Karpas-422 (cell line): ENCODE measurements around the gene KXD1. TPM values are rescaled to one million over a fixed set of nuclear protein-coding genes. Genes with fewer than 3 reads are reported as not detected.

Experiments used
- DNase-seq: peaks from one replicate; pipeline ENCODE4 v3.0.0-alpha.2; 2015
- H2AFZ ChIP-seq: fragments of 200-600 bp; sonication (generic); 2 replicates; pipeline ENCODE4 v1.6.1; 2014; ENCODE audit warnings: antibody characterized with exemption, low read length, mixed read lengths
- H3K27ac ChIP-seq: fragments of 200-600 bp; sonication (generic); 2 replicates; pipeline ENCODE4 v1.5.1; 2014; ENCODE audit warnings: mild to moderate bottlenecking, low read length, moderate library complexity
- H3K27me3 ChIP-seq: fragments of 200-600 bp; sonication (generic); 2 replicates; pipeline ENCODE4 v1.6.1; 2014; ENCODE audit warnings: low read length, mixed read lengths
- H3K36me3 ChIP-seq: fragments of 200-600 bp; sonication (generic); 2 replicates; pipeline ENCODE4 v1.6.1; 2014; ENCODE audit warnings: low read length, mixed read lengths; ENCODE audit not compliant: insufficient read depth
- H3K4me1 ChIP-seq: fragments of 200-600 bp; sonication (generic); 2 replicates; pipeline ENCODE4 v1.6.1; 2014; ENCODE audit warnings: mild to moderate bottlenecking, low read length, mixed read lengths
- H3K4me2 ChIP-seq: fragments of 200-600 bp; sonication (generic); 2 replicates; pipeline ENCODE4 v1.6.1; 2014; ENCODE audit warnings: low read length, low read depth, mild to moderate bottlenecking; ENCODE audit not compliant: poor library complexity, severe bottlenecking
- H3K4me3 ChIP-seq: fragments of 200-600 bp; sonication (generic); 2 replicates; pipeline ENCODE4 v1.5.1; 2014; ENCODE audit warnings: mild to moderate bottlenecking, antibody characterized with exemption, low read length, mixed read lengths
- H3K79me2 ChIP-seq: fragments of 200-600 bp; sonication (generic); 2 replicates; pipeline ENCODE4 v1.6.1; 2014; ENCODE audit warnings: mild to moderate bottlenecking, low read length, mixed read lengths
- H3K9ac ChIP-seq: fragments of 200-600 bp; sonication (generic); 2 replicates; pipeline ENCODE4 v1.6.0; 2014; ENCODE audit warnings: low read length
- H3K9me2 ChIP-seq: fragments of 200-600 bp; sonication (generic), shearing (Covaris generic); replicated peaks from 2 replicates; pipeline ENCODE4 v1.6.0; 2014; ENCODE audit warnings: mild to moderate bottlenecking, low read length, moderate library complexity; ENCODE audit not compliant: insufficient read depth
- H3K9me3 ChIP-seq: fragments of 300-700, 200-600 bp; sonication (generic); 2 replicates; pipeline ENCODE4 v1.6.1; 2014; ENCODE audit warnings: low read length, mixed read lengths
- H4K20me1 ChIP-seq: fragments of 200-600 bp; sonication (generic); 2 replicates; pipeline ENCODE4 v1.6.1; 2014; ENCODE audit warnings: mild to moderate bottlenecking, antibody characterized with exemption, low read length, low read depth; ENCODE audit not compliant: insufficient read depth
- total RNA-seq: library from RNA; depleted of rRNA; stranded (reverse); fragments of >200 nt; shearing (Covaris generic); gene quantifications from 2 replicates; pipeline ENCODE4 v1.2.3, GENCODE V29; 2014; ENCODE audit warnings: low replicate concordance

The KXD1 gene
- total RNA-seq, 1 experiment from 2014 or later, result 103 TPM

DNA sequence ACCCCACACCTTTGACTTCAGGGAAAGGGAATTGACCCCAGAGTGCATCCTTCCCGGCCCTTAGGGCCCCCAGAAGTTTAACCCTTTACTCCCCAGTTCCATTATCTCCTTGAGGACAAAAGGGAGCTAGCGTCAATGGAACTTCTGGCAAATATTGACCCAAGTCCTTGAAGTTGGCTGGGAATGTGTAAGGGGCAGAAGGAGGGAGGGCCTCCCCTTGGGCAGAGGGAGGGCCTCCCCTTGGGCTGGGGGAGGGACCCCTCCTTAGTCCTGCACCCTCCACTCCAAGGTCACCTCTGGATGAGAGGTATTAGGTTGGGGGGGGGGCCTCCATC lies 52.0 kb downstream of the KXD1 start:
- no peaks in the 10 kb centered on the region for H3K27me3 ChIP-seq
- no peak overlapping the region for H3K27ac ChIP-seq
- no peaks in the 10 kb centered on the region for H3K36me3 ChIP-seq
- no peak overlapping the region for H3K4me2 ChIP-seq
- DNase-seq, result no peak
- H3K4me1 ChIP-seq, result peaks cover 14% of the 10 kb centered on the region
- H3K9me2 ChIP-seq, result no peaks in the 10 kb centered on the region
- H4K20me1 ChIP-seq, result 0 out of 2 replicates have a peak, but pooled peaks cover 3% of the 10 kb centered on the region
- no peak overlapping the region for H3K4me3 ChIP-seq
- H3K9ac ChIP-seq, result no peak overlapping the region
- no peaks in the 10 kb centered on the region for H3K79me2 ChIP-seq
- H3K9me3 ChIP-seq, result no peaks in the 10 kb centered on the region
- H2AFZ ChIP-seq, result no peak overlapping the region

DNA sequence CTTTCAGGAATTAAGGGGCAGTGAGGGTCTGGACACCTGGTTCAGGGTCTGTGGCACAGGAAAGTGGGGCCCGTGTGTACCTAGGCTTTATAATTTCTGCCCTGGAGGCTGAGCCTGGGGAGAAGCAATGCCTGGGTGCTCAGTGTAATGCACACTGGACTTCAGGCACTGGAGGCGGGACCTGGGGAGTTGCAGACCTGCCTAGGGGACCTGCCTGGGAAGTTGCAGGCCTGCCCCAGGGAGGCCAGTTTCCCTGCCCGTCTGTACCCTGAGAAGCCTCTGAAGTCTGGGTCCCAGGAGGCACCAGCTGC lies 52.5 kb downstream of the KXD1 start:
- Histone ChIP-seq H3K36me3 (no peaks in the 10 kb centered on the region), H3K9ac (no peak overlapping the region), H3K4me2 (no peak overlapping the region), H3K4me1 (peaks cover 14% of the 10 kb centered on the region), H3K27ac (no peak overlapping the region), H3K27me3 (no peaks in the 10 kb centered on the region), H3K9me2 (no peaks in the 10 kb centered on the region), H2AFZ (no peak overlapping the region), H3K4me3 (no peak overlapping the region), H4K20me1 (0 out of 2 replicates have a peak, but pooled peaks cover 3% of the 10 kb centered on the region), H3K79me2 (no peaks in the 10 kb centered on the region), H3K9me3 (no peaks in the 10 kb centered on the region)
- no peak for DNase-seq

- H3K79me2 ChIP-seq, result no peaks in the 10 kb centered on the region
- no peaks in the 10 kb centered on the region for H3K9me3 ChIP-seq
- no peak overlapping the region for H3K4me3 ChIP-seq
- H3K9ac ChIP-seq, result no peak overlapping the region
- no peak for DNase-seq
- no peak overlapping the region for H3K27ac ChIP-seq
- 0 out of 2 replicates have a peak, but pooled peaks cover 3% of the 10 kb centered on the region for H4K20me1 ChIP-seq
- H3K4me2 ChIP-seq, result no peak overlapping the region
- H2AFZ ChIP-seq, result no peak overlapping the region
- peaks cover 14% of the 10 kb centered on the region for H3K4me1 ChIP-seq
- H3K27me3 ChIP-seq, result no peaks in the 10 kb centered on the region
- no peaks in the 10 kb centered on the region for H3K9me2 ChIP-seq
- no peaks in the 10 kb centered on the region for H3K36me3 ChIP-seq
These were observed 53.1 kb downstream of the KXD1 start for GRCh38 chr19:18610556-18611326.

DNA sequence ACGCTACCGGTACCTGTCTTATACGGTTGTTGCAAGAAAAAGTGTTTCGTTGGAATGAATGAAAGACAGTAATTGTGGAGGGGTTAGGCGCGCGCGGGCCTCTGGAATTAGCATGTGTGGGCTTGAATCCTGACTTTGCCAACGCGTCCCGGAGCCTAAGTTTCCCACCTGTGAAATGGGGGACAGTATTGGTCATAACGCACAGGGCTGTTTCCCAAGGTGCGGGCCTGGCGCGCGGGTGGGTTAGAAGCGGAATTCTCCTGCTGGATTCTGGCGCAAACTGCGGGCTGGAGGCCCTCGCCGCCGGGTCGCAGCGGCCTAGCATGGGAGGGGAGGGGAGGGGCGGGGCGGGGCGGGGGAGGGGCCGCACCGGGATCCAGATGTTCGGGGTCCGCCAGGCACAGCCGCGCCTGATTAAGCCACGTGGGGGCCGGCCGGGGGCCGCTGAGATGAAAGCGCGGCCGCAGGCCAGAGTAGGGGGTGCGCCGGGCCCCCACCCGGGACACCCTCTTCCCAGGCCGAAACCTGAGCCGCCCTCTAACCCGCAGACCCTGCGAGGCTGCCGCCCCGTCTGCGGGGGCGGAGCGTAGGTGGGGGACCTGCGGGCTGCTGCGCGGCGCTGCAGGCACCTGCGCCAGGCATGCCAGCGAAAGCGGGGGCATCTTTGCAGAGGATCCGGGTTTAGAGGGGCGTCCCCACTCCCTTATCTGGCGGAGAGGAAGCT lies 53.8 kb downstream of the KXD1 start:
- H3K4me1 ChIP-seq, result peaks cover 14% of the 10 kb centered on the region
- H3K9ac ChIP-seq, result no peak overlapping the region
- 0 out of 2 replicates have a peak, but pooled peaks cover 3% of the 10 kb centered on the region for H4K20me1 ChIP-seq
- H3K27me3 ChIP-seq, result no peaks in the 10 kb centered on the region
- H2AFZ ChIP-seq, result no peak overlapping the region
- H3K36me3 ChIP-seq, result no peaks in the 10 kb centered on the region
- DNase-seq, result no peak
- H3K4me3 ChIP-seq, result peak overlapping the region; percentile 54; the same call in 1 of the 2 replicates
- H3K9me3 ChIP-seq, result no peaks in the 10 kb centered on the region
- H3K79me2 ChIP-seq, result no peaks in the 10 kb centered on the region
- H3K9me2 ChIP-seq, result no peaks in the 10 kb centered on the region
- H3K27ac ChIP-seq, result no peak overlapping the region
- peak overlapping the region; percentile 64 for H3K4me2 ChIP-seq

- Histone ChIP-seq H3K4me2 (peak overlapping the region; percentile 64), H3K9me2 (no peaks in the 10 kb centered on the region), H3K9ac (peak overlapping the region; percentile 45), H3K27me3 (no peaks in the 10 kb centered on the region), H3K4me1 (peaks cover 14% of the 10 kb centered on the region), H3K9me3 (no peaks in the 10 kb centered on the region), H3K4me3 (peak overlapping the region; percentile 54; the same call in 1 of the 2 replicates), H3K79me2 (no peaks in the 10 kb centered on the region), H3K36me3 (no peaks in the 10 kb centered on the region), H4K20me1 (0 out of 2 replicates have a peak, but pooled peaks cover 3% of the 10 kb centered on the region), H2AFZ (no peak overlapping the region), H3K27ac (no peak overlapping the region)
- DNase-seq, result no peak
These were observed 54.5 kb downstream of the KXD1 start for GRCh38 chr19:18612051-18612771.

DNA sequence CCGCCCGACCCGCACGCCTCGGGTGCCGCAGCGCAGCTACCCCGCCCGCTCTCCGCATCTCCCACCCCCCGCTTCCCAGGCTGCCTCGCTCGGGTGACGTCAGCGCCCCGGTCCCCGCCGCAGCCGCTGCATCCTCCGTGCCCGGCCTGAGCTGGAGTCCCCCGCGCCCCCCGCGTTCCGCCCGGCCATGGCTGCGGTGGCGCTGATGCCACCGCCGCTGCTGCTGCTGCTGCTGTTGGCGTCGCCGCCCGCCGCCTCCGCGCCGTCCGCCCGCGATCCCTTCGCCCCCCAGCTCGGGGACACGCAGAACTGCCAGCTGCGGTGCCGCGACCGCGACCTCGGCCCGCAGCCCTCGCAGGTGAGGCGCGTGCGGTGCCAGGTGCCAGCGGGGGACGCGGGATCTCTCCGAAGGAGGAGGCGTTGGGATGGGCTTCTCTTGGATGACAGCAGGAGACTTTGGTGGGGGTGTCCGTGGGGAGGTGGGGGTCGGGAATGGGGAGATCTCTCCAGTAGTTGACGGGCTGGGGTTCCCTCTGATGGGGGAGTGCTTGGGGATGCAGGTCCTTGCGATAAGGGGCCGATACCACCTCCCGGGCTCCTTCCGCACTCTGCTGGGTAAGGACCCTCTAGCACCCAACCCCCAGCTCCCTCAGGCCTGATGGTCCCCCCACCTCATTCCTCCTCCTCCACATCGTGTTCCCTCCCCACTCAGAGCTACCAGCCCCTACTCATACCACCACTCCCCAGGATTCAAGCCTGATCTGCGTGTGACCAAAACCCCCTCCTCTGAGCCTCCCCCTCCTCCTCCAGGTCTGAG lies 55.3 kb downstream of the KXD1 start, which contains the start of gene TMEM59L:
TSS of gene TMEM59L (plus strand) at position 99 of the 817 bp plus-strand sequence. CDS start at position 188, 89 bp downstream.
- H3K27ac ChIP-seq, result no peak within 1 kb of the TSS
- H3K4me2 ChIP-seq, result peak within 1 kb of the TSS; percentile 64
- H3K9me2 ChIP-seq, result no peaks in the 10 kb centered on the region
- H3K4me3 ChIP-seq, result peak within 1 kb of the TSS; percentile 54; the same call in 1 of the 2 replicates
- H3K36me3 ChIP-seq, result no peaks in the 10 kb centered on the region
- peaks cover 14% of the 10 kb centered on the region for H3K4me1 ChIP-seq
- H4K20me1 ChIP-seq, result 0 out of 2 replicates have a peak, but pooled peaks cover 3% of the 10 kb centered on the region
- H3K9me3 ChIP-seq, result no peaks in the 10 kb centered on the region
- no peak within 1 kb of the TSS for H2AFZ ChIP-seq
- H3K9ac ChIP-seq, result peak within 1 kb of the TSS; percentile 45
- no peak for DNase-seq
- no peaks in the 10 kb centered on the region for H3K27me3 ChIP-seq
- H3K79me2 ChIP-seq, result no peaks in the 10 kb centered on the region

GRCh38 chr19:18613589-18614234 lies 56.0 kb downstream of the KXD1 start:
- no peaks in the 10 kb centered on the region for H3K9me2 ChIP-seq
- no peak overlapping the region for H3K27ac ChIP-seq
- H3K27me3 ChIP-seq, result no peaks in the 10 kb centered on the region
- no peaks in the 10 kb centered on the region for H3K36me3 ChIP-seq
- 0 out of 2 replicates have a peak, but pooled peaks cover 3% of the 10 kb centered on the region for H4K20me1 ChIP-seq
- H3K9ac ChIP-seq, result no peak overlapping the region
- peaks cover 14% of the 10 kb centered on the region for H3K4me1 ChIP-seq
- H3K4me3 ChIP-seq, result no peak overlapping the region
- no peak overlapping the region for H3K4me2 ChIP-seq
- H3K9me3 ChIP-seq, result no peaks in the 10 kb centered on the region
- DNase-seq, result no peak
- H2AFZ ChIP-seq, result no peak overlapping the region
- H3K79me2 ChIP-seq, result no peaks in the 10 kb centered on the region
